GM13977 (cell line): ENCODE measurements around the gene KCNJ6.

Source experiments
- DNase-seq: peaks from one replicate; pipeline ENCODE4 v3.0.0; 2012; ENCODE audit warnings: low spot score
- CTCF ChIP-seq: IDR thresholded peaks from 2 replicates; pipeline ENCODE4 v1.5.1; 2012; ENCODE audit warnings: mild to moderate bottlenecking, control low read depth; ENCODE audit not compliant: insufficient read depth; ENCODE audit errors: extremely low read depth, missing control alignments
- in situ Hi-C: fragments of 300-500 bp; cut with MboI; formaldehyde crosslinking; loops from one replicate; pipeline ENCODE4 v1.12.0; 2022; ENCODE audit warnings: low sequenced_read_pairs, low pct_unique_long_range_greater_than_20kb, mixed read lengths, inconsistent platforms; ENCODE audit not compliant: unreplicated experiment

The KCNJ6 gene

DNA sequence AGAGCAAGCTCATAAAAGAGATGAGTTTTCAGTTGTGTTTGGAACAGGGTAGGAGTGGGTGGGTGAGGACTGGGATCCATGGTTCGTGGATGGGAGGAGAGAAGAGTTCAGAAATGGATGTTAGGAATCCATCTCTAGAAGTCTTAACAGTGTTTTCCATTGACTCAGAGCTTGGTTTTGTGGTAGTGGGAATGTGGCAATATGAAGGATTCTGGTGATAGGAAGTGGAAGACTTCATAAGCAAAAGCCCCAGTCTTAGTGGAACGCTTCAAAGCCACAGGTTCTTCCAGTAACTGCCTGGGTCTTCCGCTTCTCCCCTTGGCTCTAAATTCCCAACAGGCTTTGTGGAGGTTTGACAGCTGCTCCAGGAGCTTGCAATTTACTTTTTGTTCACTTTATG is 167.9 kb downstream of the KCNJ6 start:
- in situ Hi-C loops, result no loop called here
- DNase-seq, result no peak
- TF ChIP-seq CTCF, result no peak

DNA sequence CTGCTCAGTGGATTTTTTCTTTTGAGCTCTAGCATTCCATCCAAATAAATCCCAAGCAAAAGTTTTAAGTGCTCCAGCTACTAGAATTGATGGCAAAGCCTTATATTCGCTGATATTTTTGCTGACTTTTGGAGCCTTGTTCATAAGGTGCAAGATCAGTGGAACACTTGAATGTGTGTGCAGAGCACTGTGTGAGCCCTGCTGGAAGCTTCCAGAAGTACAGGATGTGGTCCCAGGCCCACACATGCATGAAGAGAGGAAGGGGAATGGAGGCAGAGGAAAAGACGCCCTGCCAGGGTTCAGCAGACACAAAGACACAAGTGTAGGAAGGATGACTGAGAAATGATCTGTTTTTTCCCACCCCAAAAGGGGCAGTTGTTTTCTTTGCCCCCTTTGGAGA is 169.4 kb downstream of the KCNJ6 start:
- in situ Hi-C loops, result no loop called here
- DNase-seq, result no peak
- TF ChIP-seq CTCF, result no peak

DNA sequence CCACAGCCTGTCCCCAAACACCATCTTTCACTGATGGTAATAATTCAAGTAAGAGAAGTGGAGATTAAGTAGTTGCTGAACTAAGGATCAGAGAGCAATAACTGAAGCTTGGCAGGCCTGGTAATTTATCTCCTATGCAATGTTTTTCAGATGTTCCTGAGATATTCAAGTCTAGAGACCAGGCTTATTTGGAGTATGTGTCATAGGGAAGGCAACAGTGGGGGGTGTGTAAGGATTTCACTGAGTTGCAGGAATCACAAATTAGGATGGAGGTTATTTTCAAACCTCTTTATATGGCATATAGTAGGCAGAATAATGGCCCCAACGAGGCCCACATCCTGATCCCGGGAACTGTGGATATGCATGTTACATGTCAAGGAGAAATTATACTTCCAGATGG is 171.7 kb downstream of the KCNJ6 start:
- TF ChIP-seq CTCF, result no peak
- in situ Hi-C loops, result no loop called here
- DNase-seq, result no peak

- no peak for DNase-seq
- no peak for TF ChIP-seq CTCF
- in situ Hi-C loops, result no loop called here
Measured at GRCh38 chr21:37742532-37742931, 173.7 kb downstream of the KCNJ6 start.

DNA sequence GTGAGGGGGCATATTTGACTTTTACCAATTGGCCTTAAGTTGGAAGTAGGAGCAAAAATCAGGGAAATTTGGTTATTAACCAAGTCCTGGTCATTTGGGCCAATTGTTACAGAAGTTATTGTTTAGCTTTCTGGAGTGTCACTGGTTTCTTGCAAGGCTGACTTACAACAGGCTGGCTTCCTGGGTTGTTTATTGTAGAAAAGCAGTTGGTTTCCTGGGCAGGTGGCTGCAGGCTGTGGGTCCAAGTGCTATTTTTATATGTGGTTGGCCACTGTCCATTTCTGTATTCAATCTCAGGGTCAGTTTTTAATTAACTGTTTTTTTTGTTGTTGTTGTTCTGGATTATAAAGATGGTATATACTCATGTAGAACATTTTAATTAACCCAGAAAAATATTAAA is 174.1 kb downstream of the KCNJ6 start:
- in situ Hi-C loops, result no loop called here
- TF ChIP-seq CTCF, result no peak
- no peak for DNase-seq

- no peak for DNase-seq
- in situ Hi-C loops, result no loop called here
- TF ChIP-seq CTCF, result no peak
Measured at GRCh38 chr21:37737996-37738395, 178.3 kb downstream of the KCNJ6 start.

GRCh38 chr21:37737507-37737906 is 178.8 kb downstream of the KCNJ6 start:
- in situ Hi-C loops, result no loop called here
- no peak for TF ChIP-seq CTCF
- no peak for DNase-seq
